OCI-LY1 (cell line): Measurements from ENCODE around the gene SMOC2.

Experiments
- CTCF ChIP-seq: fragments of 200-600 bp; sonication (generic), shearing (Covaris generic); IDR thresholded peaks from 2 replicates; pipeline ENCODE4 v1.5.1; 2017; ENCODE audit warnings: mild to moderate bottlenecking, antibody characterized with exemption, low read length, moderate library complexity, mixed read lengths
- EZH2 ChIP-seq: fragments of 200-600 bp; sonication (generic), shearing (Covaris generic); IDR thresholded peaks from 2 replicates; pipeline ENCODE4 v1.8.0; 2017; ENCODE audit warnings: borderline replicate concordance, mixed run types, mild to moderate bottlenecking, antibody characterized with exemption, low read length, moderate library complexity, mixed read lengths

DNA sequence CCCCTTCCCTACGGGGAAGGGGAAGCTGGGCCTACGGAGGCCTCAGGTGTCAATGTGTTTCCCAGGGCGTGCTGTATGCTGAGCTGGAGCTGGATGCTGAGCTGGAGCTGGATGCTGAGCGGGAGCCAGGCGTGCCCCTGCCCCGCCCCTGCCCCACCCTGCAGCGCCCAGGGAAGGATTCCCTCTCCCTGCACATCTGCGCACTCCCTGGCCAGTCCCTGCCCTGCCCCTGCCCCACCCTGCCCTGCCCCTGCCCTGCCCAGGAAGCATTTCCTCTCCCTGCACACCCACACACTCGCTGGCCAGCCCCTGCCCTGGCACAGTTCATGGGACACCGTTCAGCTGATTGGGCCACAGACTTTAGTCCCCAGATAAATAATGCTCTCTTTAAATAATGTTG is 196.8 kb downstream of the SMOC2 start:
- TF ChIP-seq CTCF, result no peak
- no peak for TF ChIP-seq EZH2
